CD14-positive monocyte (primary cell): ENCODE data around the gene SELL. TPM values are rescaled to one million over a fixed set of nuclear protein-coding genes. Genes with fewer than 3 reads are reported as not detected.
"Not testable (repeated sequence)": the region's sequence is repeated elsewhere in the genome, so short reads cannot be mapped to it uniquely, and the experiment has no call there.

Experiments
- DNase-seq, 3 donors: peaks; one replicate each; pipeline ENCODE4 v3.0.0-alpha.2; 2011 to 2022
- H2AFZ ChIP-seq: 2 replicates; pipeline ENCODE4 v1.6.0; 2012; ENCODE audit warnings: mild to moderate bottlenecking, low read depth, low read length, inconsistent platforms; ENCODE audit not compliant: insufficient read depth, poor library complexity, severe bottlenecking
- H3K27ac ChIP-seq, 2 donors: 1 replicate in 1 of 2; 2 replicates in 1 of 2; pipeline ENCODE4 v1.5.1; 2012 to 2013; ENCODE audit warnings: low read length in 2 of 2, control low read depth in 1 of 2, inconsistent platforms in 1 of 2, low read depth in 1 of 2, mild to moderate bottlenecking in 1 of 2
- H3K27me3 ChIP-seq, 2 donors: one replicate each; pipeline versions ENCODE4 v1.6.0 to v1.6.1; 2011 to 2013; ENCODE audit warnings: low read length in 2 of 2; ENCODE audit not compliant: control insufficient read depth in 2 of 2, insufficient read depth in 2 of 2
- H3K36me3 ChIP-seq, 2 donors: replicated peaks in 1 of 2; 1 replicate in 1 of 2; 2 replicates in 1 of 2; pipeline versions ENCODE4 v1.5.1 to v1.6.1; 2012 to 2013; ENCODE audit warnings: low read length in 2 of 2, control low read depth in 1 of 2, inconsistent platforms in 1 of 2, mild to moderate bottlenecking in 1 of 2; ENCODE audit not compliant: insufficient read depth in 2 of 2, control insufficient read depth in 1 of 2
- H3K4me1 ChIP-seq, 2 donors: 1 replicate in 1 of 2; 2 replicates in 1 of 2; pipeline versions ENCODE4 v1.5.1 to v1.6.1; 2012 to 2013; ENCODE audit warnings: low read length in 2 of 2, control low read depth in 1 of 2, inconsistent platforms in 1 of 2, mild to moderate bottlenecking in 1 of 2, moderate library complexity in 1 of 2; ENCODE audit not compliant: insufficient read depth in 2 of 2, control insufficient read depth in 1 of 2
- H3K4me2 ChIP-seq: replicated peaks from 2 replicates; pipeline ENCODE3; 2012; ENCODE audit warnings: low read length, moderate library complexity, mild to moderate bottlenecking; ENCODE audit not compliant: poor library complexity, severe bottlenecking; ENCODE audit errors: extremely low read depth
- H3K4me3 ChIP-seq, 3 experiments: fragments of 200-600 bp in 1 of 3; sonication (generic) in 1 of 3; replicated peaks in 1 of 3; 1 replicate in 2 of 3; 2 replicates in 1 of 3; pipeline ENCODE4 v1.5.1; 2011 to 2013; ENCODE audit warnings: low read length in 3 of 3, mild to moderate bottlenecking in 3 of 3, control low read depth in 2 of 3, low read depth in 2 of 3, inconsistent platforms in 1 of 3, moderate library complexity in 1 of 3
- H3K79me2 ChIP-seq: 2 replicates; pipeline ENCODE4 v1.6.0; 2012; ENCODE audit warnings: mild to moderate bottlenecking, control low read depth, inconsistent platforms, low read length, moderate library complexity; ENCODE audit not compliant: insufficient read depth
- H3K9ac ChIP-seq: 2 replicates; pipeline ENCODE4 v1.6.0; 2017; ENCODE audit warnings: low read length, mild to moderate bottlenecking; ENCODE audit not compliant: insufficient read depth, poor library complexity, severe bottlenecking
- H3K9me3 ChIP-seq, 2 donors: replicated peaks in 1 of 2; 1 replicate in 1 of 2; 2 replicates in 1 of 2; pipeline versions ENCODE4 v1.5.1 to v1.6.1; 2012 to 2013; ENCODE audit warnings: low read length in 2 of 2, control low read depth in 1 of 2; ENCODE audit not compliant: control insufficient read depth in 1 of 2, insufficient read depth in 1 of 2
- H4K20me1 ChIP-seq: 2 replicates; pipeline ENCODE4 v1.6.0; 2012; ENCODE audit warnings: mild to moderate bottlenecking, low read length, control low read depth, moderate library complexity; ENCODE audit not compliant: insufficient read depth
- H3K27ac Mint-ChIP-seq, 7 donors: one replicate each; pipeline ENCODE4 v1.8.0; 2020; ENCODE audit warnings: mild to moderate bottlenecking in 7 of 7, mixed read lengths in 7 of 7, moderate library complexity in 6 of 7, inconsistent platforms in 2 of 7
- H3K27me3 Mint-ChIP-seq, 3 donors: one replicate each; pipeline ENCODE4 v1.8.0; 2021 to 2022; ENCODE audit warnings: low read depth in 3 of 3, mild to moderate bottlenecking in 3 of 3, mixed read lengths in 3 of 3, moderate library complexity in 3 of 3, inconsistent platforms in 1 of 3
- H3K36me3 Mint-ChIP-seq, 2 donors: one replicate each; pipeline ENCODE4 v1.8.0; 2020; ENCODE audit warnings: mixed read lengths in 2 of 2, inconsistent platforms in 1 of 2, mild to moderate bottlenecking in 1 of 2
- H3K4me1 Mint-ChIP-seq: one replicate; pipeline ENCODE4 v1.8.0; 2020; ENCODE audit warnings: mild to moderate bottlenecking, mixed read lengths
- H3K4me3 Mint-ChIP-seq, 2 donors: one replicate each; pipeline ENCODE4 v1.8.0; 2020; ENCODE audit warnings: mild to moderate bottlenecking in 2 of 2, mixed read lengths in 2 of 2, moderate library complexity in 1 of 2
- H3K9me3 Mint-ChIP-seq, 7 donors: one replicate each; pipeline ENCODE4 v1.8.0; 2020 to 2022; ENCODE audit warnings: mixed read lengths in 7 of 7, mild to moderate bottlenecking in 6 of 7, moderate library complexity in 6 of 7, inconsistent platforms in 2 of 7
- WGBS: methylation state at CpG from one replicate; pipeline ENCODE4 v1.1.5; 2013; ENCODE audit warnings: missing lambda C conversion rate; ENCODE audit not compliant: insufficient coverage; 5-methylcytosine and 5-hydroxymethylcytosine counted together
- intact Hi-C, 2 donors: fragments of 100-400 bp; cut with micrococcal nuclease; formaldehyde crosslinking; loops; one replicate each; pipeline versions ENCODE4 v1.15.0 to v1.15.1; 2023
- polyA plus RNA-seq, 3 donors: library from polyadenylated mRNA; depleted of rRNA in 1 of 3; unstranded in 2 of 3; stranded (reverse) in 1 of 3; fragments of 300-500 nt in 2 of 3; fragments of >200 nt in 1 of 3; fragmentation: Illumina TruSeq in 2 of 3; gene quantifications; 1 replicate in 2 of 3; 2 replicates in 1 of 3; pipeline ENCODE4 v1.2.3, GENCODE V29; 2012 to 2021
- TF ChIP-seq, protein P1 (sequence below): fragments of 200-600 bp; IDR thresholded peaks from one replicate; pipeline ENCODE4 v1.8.0; 2022; ENCODE audit warnings: antibody characterized with exemption, mild to moderate bottlenecking

Gene SELL
- polyA plus RNA-seq, 3 donors: 153 to 1,885 (median 1,118) TPM

DNA sequence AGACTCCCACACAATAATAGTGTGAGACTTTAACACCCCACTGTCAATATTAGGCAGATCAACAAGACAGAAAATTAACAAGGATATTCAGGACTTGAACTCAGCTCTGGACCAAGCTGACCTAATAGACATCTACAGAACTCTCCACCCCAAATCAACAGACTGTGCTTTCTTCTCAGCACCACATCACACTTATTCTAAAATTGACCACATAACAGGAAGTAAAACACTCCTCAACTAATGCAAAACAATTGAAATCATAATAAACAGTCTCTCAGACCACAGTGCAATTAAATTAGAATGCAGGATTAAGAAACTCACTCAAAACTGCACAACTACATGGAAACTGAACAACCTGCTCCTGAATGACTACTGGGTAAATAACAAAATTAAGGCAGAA, 52.6 kb downstream of the SELL start:
- H3K4me2 ChIP-seq, intact Hi-C loops, H3K79me2 ChIP-seq, H3K36me3 ChIP-seq, DNase-seq, H3K9ac ChIP-seq, H3K27me3 ChIP-seq, H3K36me3 Mint-ChIP-seq, H3K4me3 Mint-ChIP-seq, H3K27me3 Mint-ChIP-seq, H2AFZ ChIP-seq, H3K4me3 ChIP-seq, H4K20me1 ChIP-seq, H3K27ac ChIP-seq: not testable (repeated sequence)
- Histone ChIP-seq H3K9me3 (peaks cover 7 to 11% of the 10 kb centered on the region in 2 donors), H3K4me1 (peaks cover 7 to 11% of the 10 kb centered on the region in 2 donors)
- Mint-ChIP-seq H3K9me3 (peaks cover 0 to 18% (median 3%) of the 10 kb centered on the region in 7 donors), H3K4me1 (peaks cover 53% of the 10 kb centered on the region), H3K27ac (peak overlapping the region in 2 of 7 donors; percentile 5 to 14)

DNA sequence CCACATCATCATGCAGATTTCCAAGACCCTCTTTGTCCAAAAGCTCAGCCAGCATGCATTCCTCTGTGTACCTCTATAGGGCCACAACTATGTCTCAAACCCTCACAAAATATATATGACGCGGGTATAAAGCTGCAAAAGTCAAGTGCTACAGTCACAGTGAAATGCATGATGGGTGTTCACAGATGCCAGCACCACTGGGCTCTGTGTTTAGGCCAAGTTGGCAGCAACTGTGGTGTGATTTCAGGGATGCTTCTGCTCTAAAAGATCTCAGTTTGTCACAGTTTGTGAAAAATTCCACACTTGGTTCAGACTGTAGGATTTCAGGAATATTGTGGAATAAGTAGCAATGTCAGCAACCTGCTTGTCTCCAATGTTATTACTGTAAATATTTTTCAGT, 57.5 kb downstream of the SELL start:
- Histone ChIP-seq H3K9ac (no peak overlapping the region), H3K36me3 (no peaks in the 10 kb centered on the region), H3K27me3 (no peaks in the 10 kb centered on the region), H3K4me3 (no peak overlapping the region), H2AFZ (no peak overlapping the region), H4K20me1 (no peaks in the 10 kb centered on the region), H3K4me1 (peaks cover 8 to 11% of the 10 kb centered on the region in 2 donors), H3K4me2 (no peak overlapping the region), H3K79me2 (no peaks in the 10 kb centered on the region), H3K27ac (no peak overlapping the region), H3K9me3 (peaks cover 7 to 11% of the 10 kb centered on the region in 2 donors)
- TF ChIP-seq, protein P1, sequence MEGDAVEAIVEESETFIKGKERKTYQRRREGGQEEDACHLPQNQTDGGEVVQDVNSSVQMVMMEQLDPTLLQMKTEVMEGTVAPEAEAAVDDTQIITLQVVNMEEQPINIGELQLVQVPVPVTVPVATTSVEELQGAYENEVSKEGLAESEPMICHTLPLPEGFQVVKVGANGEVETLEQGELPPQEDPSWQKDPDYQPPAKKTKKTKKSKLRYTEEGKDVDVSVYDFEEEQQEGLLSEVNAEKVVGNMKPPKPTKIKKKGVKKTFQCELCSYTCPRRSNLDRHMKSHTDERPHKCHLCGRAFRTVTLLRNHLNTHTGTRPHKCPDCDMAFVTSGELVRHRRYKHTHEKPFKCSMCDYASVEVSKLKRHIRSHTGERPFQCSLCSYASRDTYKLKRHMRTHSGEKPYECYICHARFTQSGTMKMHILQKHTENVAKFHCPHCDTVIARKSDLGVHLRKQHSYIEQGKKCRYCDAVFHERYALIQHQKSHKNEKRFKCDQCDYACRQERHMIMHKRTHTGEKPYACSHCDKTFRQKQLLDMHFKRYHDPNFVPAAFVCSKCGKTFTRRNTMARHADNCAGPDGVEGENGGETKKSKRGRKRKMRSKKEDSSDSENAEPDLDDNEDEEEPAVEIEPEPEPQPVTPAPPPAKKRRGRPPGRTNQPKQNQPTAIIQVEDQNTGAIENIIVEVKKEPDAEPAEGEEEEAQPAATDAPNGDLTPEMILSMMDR: no peak
- Mint-ChIP-seq H3K9me3 (peaks cover 0 to 18% (median 2%) of the 10 kb centered on the region in 7 donors), H3K27ac (no peak overlapping the region), H3K27me3 (peaks cover 0 to 2% (median 2%) of the 10 kb centered on the region in 3 donors), H3K4me3 (no peak overlapping the region), H3K4me1 (peaks cover 36% of the 10 kb centered on the region), H3K36me3 (peaks cover under 1 to 3% of the 10 kb centered on the region in 2 donors)
- no CpG with 5 or more reads among the region's 2 CpGs for WGBS
- DNase-seq: no peak
- intact Hi-C loops: no loop called here
